Hippocampal formation (tissue), 2 donors: ENCODE results near the gene GLCCI1.
A peak's percentile ranks its signal among the peaks of the same experiment; 100 is the strongest.
"Not testable (repeated sequence)": the region's sequence is repeated elsewhere in the genome, so short reads cannot be mapped to it uniquely, and the experiment has no call there.

Experiments
- DNase-seq, 2 donors: peaks; one replicate each; lab custom pipeline; 2025; lab: John Stamatoyannopoulos, UW

Gene GLCCI1

DNA sequence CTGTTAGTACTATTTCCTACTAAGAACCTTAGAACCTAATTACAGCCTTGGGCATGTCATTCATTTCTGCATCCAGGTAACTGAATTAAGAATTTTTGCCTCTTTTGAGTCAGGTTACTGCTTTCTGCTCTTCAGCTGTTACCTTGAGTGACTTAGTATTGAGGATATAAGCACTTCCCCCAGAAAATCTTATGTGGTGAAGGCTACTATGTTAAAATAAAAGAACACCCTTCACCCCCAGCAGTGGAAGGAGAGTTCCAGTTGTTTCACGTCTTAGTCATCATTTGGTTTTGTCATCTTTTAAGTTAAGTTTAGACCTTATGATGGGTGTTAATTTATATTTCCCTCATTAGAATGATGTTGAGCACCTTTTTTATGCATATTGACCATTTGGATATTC, 82.8 kb downstream of the GLCCI1 start:
- DNase-seq: no peak

GRCh38 chr7:8051998-8052397, 83.4 kb downstream of the GLCCI1 start:
- no peak for DNase-seq

- DNase-seq: no peak
Observed at GRCh38 chr7:8052824-8053223, 84.2 kb downstream of the GLCCI1 start.

DNA sequence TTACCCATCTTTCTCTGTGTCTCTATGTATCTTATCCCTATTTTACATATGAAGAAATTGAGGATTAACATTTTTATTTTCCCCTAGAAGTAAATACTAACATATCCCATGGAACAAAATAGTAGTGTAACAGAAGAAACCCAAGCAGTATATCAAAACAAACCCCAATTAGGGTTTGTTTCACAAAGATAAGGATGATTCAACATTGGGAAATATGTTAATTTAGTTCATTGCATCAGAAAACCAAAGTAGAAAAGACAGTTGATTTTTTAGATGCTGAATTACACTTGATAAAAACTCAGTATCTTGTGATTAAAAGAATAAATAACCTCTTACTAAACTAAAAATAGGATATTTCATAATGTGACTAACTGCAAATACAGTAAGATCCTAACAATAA, 87.8 kb downstream of the GLCCI1 start:
- DNase-seq: no peak

DNA sequence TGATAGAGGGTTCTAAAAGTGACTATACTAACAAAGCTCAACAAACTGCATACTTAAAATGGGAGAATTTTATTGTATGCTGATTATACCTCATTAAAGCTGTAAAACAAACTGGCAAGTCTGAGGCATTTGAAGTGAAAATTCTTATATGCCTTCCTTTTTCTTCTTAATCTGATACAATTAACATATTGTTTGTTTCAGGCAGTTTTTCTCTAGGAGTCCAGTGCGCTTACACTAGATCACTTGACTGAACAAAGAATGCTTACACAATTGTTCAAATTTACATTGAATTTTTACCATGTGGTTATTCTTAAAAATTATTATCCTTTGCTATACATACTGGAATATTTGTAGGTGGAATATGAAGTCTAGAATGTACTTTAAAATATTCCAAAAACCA, 89.0 kb downstream of the GLCCI1 start:
- no peak for DNase-seq

- no peak for DNase-seq
Observed at GRCh38 chr7:8058322-8058721, 89.7 kb downstream of the GLCCI1 start.

- no peak for DNase-seq
Observed at GRCh38 chr7:8058852-8059251, 90.3 kb downstream of the GLCCI1 start.

- DNase-seq: no peak
Observed at GRCh38 chr7:8060241-8060640, 91.6 kb downstream of the GLCCI1 start.

DNA sequence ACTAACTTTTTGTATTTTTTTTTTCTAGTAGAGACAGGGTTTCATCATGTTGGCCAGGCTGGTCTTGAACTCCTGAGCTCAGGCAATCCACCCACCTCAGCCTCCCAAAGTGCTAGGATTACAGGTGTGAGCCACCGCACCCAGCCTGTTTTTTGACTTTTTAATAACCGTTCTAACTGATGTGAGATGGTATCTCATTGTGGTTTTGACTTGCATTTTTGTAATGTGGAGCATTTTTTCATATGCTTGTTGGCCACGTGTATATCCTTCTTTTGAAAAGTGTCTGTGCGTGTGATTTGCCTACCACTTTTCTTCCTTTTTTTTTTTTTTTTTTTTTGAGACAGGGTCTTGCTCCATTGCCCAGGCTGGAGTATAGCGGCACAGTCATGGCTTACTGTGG, 94.7 kb downstream of the GLCCI1 start:
- DNase-seq: not testable (repeated sequence)

DNA sequence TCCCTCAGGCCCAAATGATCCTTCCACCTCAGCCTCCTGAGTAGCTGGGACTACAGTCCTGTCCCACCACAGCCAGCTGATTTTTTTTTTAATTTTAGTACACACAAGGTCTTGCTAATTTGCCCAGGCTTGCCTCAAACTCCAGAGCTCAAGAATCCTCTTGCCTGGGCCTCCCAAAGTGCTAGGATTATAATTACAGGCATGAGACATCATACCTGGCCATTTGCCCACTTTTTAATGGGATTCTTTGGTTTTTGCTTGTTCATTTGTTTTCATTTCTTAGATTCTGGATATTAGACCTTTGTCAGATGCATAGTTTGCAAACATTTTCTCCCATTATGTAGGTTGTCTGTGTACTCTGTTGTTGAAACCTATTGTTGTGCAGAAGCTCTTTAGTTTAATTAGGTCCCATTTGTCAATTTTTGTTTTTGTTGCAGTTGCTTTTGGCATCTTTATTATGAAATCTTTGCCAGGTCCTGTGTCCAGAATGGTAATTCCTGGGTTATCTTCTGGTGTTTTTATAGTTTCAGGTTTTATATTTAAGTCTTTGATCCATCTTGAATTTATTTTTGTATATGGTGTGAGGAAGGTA, 95.2 kb downstream of the GLCCI1 start:
- no peak for DNase-seq

DNA sequence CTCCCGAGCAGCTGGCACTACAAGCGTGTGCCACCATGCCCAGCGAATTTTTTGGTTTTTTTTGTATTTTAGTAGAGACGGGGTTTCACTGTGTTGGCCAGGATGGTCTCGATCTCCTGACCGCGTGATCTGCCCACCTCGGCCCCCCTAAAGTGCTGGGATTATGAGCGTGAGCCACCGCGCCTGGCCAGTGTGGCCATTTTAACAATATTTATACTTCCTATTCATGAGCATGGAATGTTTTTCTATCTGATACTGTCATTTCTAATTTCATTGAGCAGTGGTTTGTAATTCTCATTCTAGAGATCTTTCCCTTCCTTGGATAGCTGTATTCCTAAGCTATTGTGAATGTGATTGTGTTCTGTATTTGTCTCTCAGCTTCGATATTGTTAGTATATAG, 96.2 kb downstream of the GLCCI1 start:
- no peak for DNase-seq

DNA sequence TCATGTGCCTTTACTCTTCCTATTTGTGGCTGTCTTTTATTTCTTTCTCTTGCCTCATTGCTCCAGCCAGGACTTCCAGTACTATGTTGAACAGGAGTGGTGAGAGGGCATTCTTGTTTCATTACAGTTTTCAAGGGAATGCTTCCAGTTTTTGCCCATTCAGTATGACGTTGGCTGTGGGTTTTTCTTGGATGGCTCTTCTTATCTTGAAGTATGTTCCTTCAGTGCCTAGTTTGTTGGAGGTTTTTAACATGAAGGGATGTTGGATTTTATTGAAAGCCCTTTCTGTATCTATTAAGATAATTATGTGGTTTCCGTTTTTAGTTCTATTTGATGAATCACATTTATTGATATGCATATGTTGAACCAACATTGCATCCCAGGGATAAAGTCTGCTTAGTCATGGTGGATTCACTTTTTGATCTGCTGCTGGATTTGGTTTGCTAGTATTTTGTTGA, 96.8 kb downstream of the GLCCI1 start:
- DNase-seq: no peak

GRCh38 chr7:8068892-8069686, 100.5 kb downstream of the GLCCI1 start:
- DNase-seq: peak in 1 of 2 donors; percentile 6

GRCh38 chr7:8070451-8071180, 102.0 kb downstream of the GLCCI1 start:
- DNase-seq: no peak

DNA sequence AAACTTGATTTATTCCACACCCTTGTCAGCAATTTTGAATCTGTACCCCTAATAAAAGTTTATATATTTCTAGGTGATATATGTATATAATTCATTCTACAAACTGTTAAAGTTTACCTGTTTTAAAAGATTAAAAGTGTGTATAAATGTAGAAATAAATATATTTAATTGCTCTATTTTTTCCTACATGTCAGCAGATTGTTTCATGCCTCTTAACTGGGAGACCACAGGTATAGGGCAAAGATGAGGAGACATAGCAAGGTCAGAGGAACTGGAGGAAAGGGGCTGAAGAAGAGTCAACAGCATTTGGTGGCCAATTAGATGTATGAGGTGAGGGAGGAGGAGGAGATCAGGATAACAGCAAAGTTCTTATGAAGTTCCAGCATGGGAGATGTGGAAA, 109.8 kb downstream of the GLCCI1 start:
- DNase-seq: no peak

DNA sequence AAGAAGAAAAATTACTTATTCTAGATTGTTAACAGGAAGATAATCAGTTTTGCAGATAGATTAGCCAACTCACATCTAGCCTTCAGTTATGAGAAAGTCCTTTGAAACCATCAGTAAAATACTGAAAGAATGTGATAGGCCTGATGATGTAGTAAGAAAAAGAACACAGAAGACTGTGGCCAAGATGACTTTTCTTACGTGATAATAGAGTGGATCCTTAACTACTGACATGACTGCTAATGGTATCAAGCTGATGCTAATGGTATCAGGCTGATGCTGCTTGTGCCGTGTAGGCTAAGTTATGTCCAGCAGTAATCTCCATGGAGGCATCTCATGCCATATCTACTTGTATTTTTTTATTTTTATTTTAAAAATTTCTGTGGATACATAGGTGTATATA, 114.2 kb downstream of the GLCCI1 start:
- DNase-seq: no peak

DNA sequence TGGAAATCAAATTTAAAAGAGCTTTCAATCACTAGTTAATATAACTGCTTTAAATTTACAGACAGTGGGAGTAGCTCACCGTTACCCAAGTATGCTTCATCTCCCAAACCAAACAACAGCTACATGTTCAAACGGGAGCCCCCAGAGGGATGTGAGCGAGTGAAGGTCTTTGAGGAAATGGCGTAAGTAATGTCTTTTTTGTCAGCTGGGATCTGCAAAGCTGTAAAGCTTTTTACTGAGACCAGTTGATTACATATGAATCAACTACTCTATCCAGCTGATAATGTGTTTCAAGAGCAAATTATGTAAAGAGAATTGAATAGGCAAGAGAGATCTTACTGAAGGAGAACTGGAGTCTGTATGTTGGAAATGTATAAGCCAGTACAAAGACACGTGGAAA, 116.2 kb downstream of the GLCCI1 start:
- no peak for DNase-seq

- no peak for DNase-seq
Observed at GRCh38 chr7:8085420-8085819, 116.8 kb downstream of the GLCCI1 start.

DNA sequence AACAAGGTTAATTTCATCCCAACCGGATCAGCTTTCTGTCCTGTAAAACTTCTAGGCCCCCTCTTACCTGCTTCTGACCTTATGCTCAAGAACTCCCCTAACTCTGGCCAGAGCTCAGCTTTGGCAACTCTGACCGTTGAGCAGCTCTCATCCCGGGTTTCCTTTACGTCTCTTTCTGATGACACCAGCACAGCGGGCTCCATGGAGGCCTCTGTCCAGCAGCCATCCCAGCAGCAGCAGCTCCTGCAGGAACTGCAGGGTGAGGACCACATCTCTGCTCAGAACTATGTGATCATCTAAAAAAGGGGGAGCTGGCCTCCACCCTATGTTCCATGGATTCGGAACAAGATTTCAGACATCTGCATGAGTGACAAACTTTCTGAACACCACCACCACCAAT, 117.6 kb downstream of the GLCCI1 start:
- DNase-seq: no peak

- no peak for DNase-seq
Observed at GRCh38 chr7:8089036-8089780, 120.6 kb downstream of the GLCCI1 start.

DNA sequence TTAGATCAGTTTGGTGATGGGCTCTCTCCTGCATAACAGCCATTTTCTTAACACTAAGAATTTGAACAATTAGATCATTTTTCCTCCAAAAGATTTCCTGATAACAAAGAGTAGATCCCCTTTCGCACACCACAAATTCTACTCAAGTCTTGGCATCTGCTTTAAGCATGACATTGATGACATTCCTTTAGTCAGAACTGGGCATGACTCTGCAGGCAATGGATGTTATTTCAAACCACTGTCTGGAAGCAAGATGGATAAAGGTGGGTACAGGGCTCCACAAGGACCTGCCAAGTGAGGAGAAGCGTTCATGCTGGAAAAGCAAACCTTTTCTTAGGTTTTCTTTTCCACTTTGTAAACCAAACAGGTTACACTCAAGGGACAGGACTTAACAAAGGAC, 123.5 kb downstream of the GLCCI1 start:
- no peak for DNase-seq
